ENCODE data around the gene ANKZF1. TPM values are rescaled to one million over a fixed set of nuclear protein-coding genes. Genes with fewer than 3 reads are reported as not detected.
"Not testable (repeated sequence)": the region's sequence is repeated elsewhere in the genome, so short reads cannot be mapped to it uniquely, and the experiment has no call there.

ANKZF1 gene
- total and polyA plus RNA-seq, 2 of the 8 experiments (the other 6 are each of a cell fraction or from before 2014, with no cell fraction given): 32.5 to 50.1 TPM

- H4K8ac ChIP-seq (ENCODE audit: extremely low read depth, insufficient read depth, low read length); DNase-seq (ENCODE audit: low read depth in 1 of 2, low spot score in 2 of 2); H3K27ac ChIP-seq (ENCODE audit: low read depth, low read length); H2AFZ ChIP-seq (ENCODE audit: low read length); H3K23ac ChIP-seq (ENCODE audit: insufficient read length); H3K18ac ChIP-seq (ENCODE audit: extremely low read depth, low read length); H4K5ac ChIP-seq (ENCODE audit: insufficient read length, low read depth, low read length); H2BK20ac ChIP-seq (ENCODE audit: low read length); H3K9ac ChIP-seq (replicated peaks in 1 of 4; ENCODE audit: extremely low read depth in 1 of 4, low read depth in 3 of 4, low read length in 3 of 4); H2BK12ac ChIP-seq (ENCODE audit: low read depth, low read length); H3K4me3 ChIP-seq (ENCODE audit: extremely low read depth in 1 of 4, insufficient read depth in 2 of 4, low read depth in 3 of 4, low read length in 4 of 4); H4K91ac ChIP-seq (replicated peaks; ENCODE audit: insufficient read length, low read length); H2BK5ac ChIP-seq (ENCODE audit: low read depth, low read length); H3K4me2 ChIP-seq (ENCODE audit: insufficient read depth in 1 of 2, low read depth in 2 of 2, low read length in 2 of 2); H2BK15ac ChIP-seq (ENCODE audit: low read length); H4K20me1 ChIP-seq (replicated peaks in 1 of 2; ENCODE audit: control insufficient read depth in 1 of 2, insufficient read depth in 2 of 2, low read length in 2 of 2); FAIRE-seq; H3K4me1 ChIP-seq (replicated peaks in 1 of 4; ENCODE audit: control insufficient read depth in 3 of 4, insufficient read depth in 4 of 4, low read length in 3 of 4); H2BK120ac ChIP-seq (replicated peaks; ENCODE audit: low read depth, low read length); H3K14ac ChIP-seq (ENCODE audit: insufficient read length); H3K36me3 ChIP-seq (ENCODE audit: control insufficient read depth in 2 of 4, insufficient read depth in 4 of 4, low read length in 3 of 4); H3K23me2 ChIP-seq (ENCODE audit: low read depth, low read length); H3K9me3 ChIP-seq (ENCODE audit: insufficient read depth in 2 of 2, low read depth in 1 of 2, low read length in 1 of 2); H3K79me1 ChIP-seq (ENCODE audit: low read depth, low read length); H3K56ac ChIP-seq (replicated peaks; ENCODE audit: insufficient read length, low read depth, low read length); H3K27me3 ChIP-seq (replicated peaks in 1 of 4; ENCODE audit: control insufficient read depth in 3 of 4, extremely low read depth in 1 of 4, insufficient read depth in 3 of 4, low read length in 3 of 4); H2AK5ac ChIP-seq (ENCODE audit: low read depth, low read length); H3K4ac ChIP-seq (replicated peaks; ENCODE audit: insufficient read length, low read depth, low read length); H3K79me2 ChIP-seq (ENCODE audit: control insufficient read depth in 1 of 2, insufficient read depth in 2 of 2, low read length in 2 of 2): not testable (repeated sequence)
- CTCF ChIA-PET (ENCODE audit: partially characterized antibody): interaction anchor here (0.7 to 3.5 kb wide), 6 partner anchors 9 to 95 kb away, joined by 3 to 9 read pairs (median 4); no protein-coding TSS in a partner anchor
- POLR2A ChIA-PET (ENCODE audit: partially characterized antibody): interaction anchor here (1.1 to 2.3 kb wide), 4 partner anchors 10 to 49 kb away, joined by 3 to 6 read pairs (median 3); partner anchors contain the start of gene ABCB6
- peak in 1 of 2 experiments; percentile 58; a peak in 1 of 3 replicates for TF ChIP-seq POLR2A (IDR thresholded peaks at IDR 0.05; ENCODE audit: control extremely low read depth in 1 of 2, low read depth in 2 of 2, low read length in 2 of 2)
- WGBS, 2 experiments (ENCODE audit: extremely low coverage in 1 of 2, insufficient coverage in 1 of 2, insufficient read length in 1 of 2, insufficient replicate concordance in 2 of 2, low coverage in 1 of 2, low lambda C conversion rate in 2 of 2, missing lambda C conversion rate in 1 of 2): 92% methylated on average over 24 of the region's 26 CpGs; no CpG with 5 or more reads in 1 of the 2 experiments
Measured at GRCh38 chr2:219200502-219201326, 28.9 kb upstream of the ANKZF1 start.
